Retinal pigment epithelial cell (primary cell): ENCODE data around the gene ITGAV.

Source experiments
- DNase-seq: peaks from one replicate; pipeline ENCODE4 v3.0.0-alpha.2; 2010; ENCODE audit warnings: low read depth
- H3K4me3 ChIP-seq: 2 replicates; pipeline ENCODE4 v1.5.1; 2011; ENCODE audit warnings: mild to moderate bottlenecking, low read length, control low read depth, moderate library complexity
- CTCF ChIP-seq: conservative IDR thresholded peaks from 2 replicates; pipeline ENCODE4 v1.5.1; 2011; ENCODE audit warnings: low read depth, low read length, control low read depth, inconsistent platforms

Gene ITGAV

GRCh38 chr2:186718122-186718521, 128.3 kb downstream of the ITGAV start:
- no peak for TF ChIP-seq CTCF
- no peak for DNase-seq
- H3K4me3 ChIP-seq, result no peak overlapping the region

- TF ChIP-seq CTCF, result no peak
- no peak for DNase-seq
- H3K4me3 ChIP-seq, result no peak overlapping the region
Observed at GRCh38 chr2:186718903-186719302, 129.0 kb downstream of the ITGAV start.

GRCh38 chr2:186721956-186722355, 132.1 kb downstream of the ITGAV start:
- TF ChIP-seq CTCF, result no peak
- DNase-seq, result no peak
- no peak overlapping the region for H3K4me3 ChIP-seq

- no peak for TF ChIP-seq CTCF
- H3K4me3 ChIP-seq, result no peak overlapping the region
Observed at GRCh38 chr2:186724736-186725135, 134.9 kb downstream of the ITGAV start.

GRCh38 chr2:186725783-186726182, 135.9 kb downstream of the ITGAV start:
- H3K4me3 ChIP-seq, result no peak overlapping the region
- DNase-seq, result no peak
- no peak for TF ChIP-seq CTCF

More at GRCh38 chr2:186724736-186725135, 134.9 kb downstream of the ITGAV start:
- DNase-seq, result no peak

GRCh38 chr2:186726938-186727337, 137.1 kb downstream of the ITGAV start:
- DNase-seq, result peak; percentile 34
- TF ChIP-seq CTCF, result no peak
- no peak overlapping the region for H3K4me3 ChIP-seq

GRCh38 chr2:186728631-186729030, 138.8 kb downstream of the ITGAV start:
- TF ChIP-seq CTCF, result no peak
- DNase-seq, result no peak
- H3K4me3 ChIP-seq, result no peak overlapping the region
